ENCODE data around the gene LIPH.

Gene LIPH

DNA sequence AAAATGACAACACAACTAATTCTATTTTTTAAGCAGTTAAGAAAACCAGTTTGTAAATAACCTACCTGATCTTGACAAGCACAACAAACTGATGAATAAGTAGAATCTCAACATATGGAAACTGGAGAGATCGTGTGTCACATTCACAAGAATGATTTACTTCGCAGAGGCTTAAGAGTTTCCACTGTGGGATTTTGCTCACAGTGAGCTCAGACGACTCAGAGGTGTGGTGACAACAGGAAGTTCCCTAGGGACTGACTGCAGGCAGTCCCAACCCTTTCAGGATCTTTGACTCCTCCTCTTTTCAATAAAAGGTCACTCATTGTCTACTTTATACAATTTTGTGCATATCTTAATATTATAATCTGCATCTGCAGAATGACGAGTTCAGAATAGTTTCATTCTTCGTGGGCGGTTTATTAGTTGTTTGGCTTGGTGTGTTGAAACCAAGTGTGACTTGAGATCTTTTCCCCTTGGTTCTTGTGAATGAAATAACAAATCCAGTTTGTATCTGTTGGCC, at the start of gene LIPH:
Gene LIPH, minus strand, starts transcription at position 231 of the 520 bp plus-strand sequence. Its CDS starts 117 bp downstream, at position 114.
- no peaks in the 10 kb centered on the region for H3K9me3 ChIP-seq (ENCODE audit: severe bottlenecking)
- H3K27ac ChIP-seq = no peak within 1 kb of the TSS
- DNase-seq = peak; percentile 41
- H3K27me3 ChIP-seq (ENCODE audit: insufficient read depth, low read depth, severe bottlenecking) = no peaks in the 10 kb centered on the region
- TF ChIP-seq, protein P1, sequence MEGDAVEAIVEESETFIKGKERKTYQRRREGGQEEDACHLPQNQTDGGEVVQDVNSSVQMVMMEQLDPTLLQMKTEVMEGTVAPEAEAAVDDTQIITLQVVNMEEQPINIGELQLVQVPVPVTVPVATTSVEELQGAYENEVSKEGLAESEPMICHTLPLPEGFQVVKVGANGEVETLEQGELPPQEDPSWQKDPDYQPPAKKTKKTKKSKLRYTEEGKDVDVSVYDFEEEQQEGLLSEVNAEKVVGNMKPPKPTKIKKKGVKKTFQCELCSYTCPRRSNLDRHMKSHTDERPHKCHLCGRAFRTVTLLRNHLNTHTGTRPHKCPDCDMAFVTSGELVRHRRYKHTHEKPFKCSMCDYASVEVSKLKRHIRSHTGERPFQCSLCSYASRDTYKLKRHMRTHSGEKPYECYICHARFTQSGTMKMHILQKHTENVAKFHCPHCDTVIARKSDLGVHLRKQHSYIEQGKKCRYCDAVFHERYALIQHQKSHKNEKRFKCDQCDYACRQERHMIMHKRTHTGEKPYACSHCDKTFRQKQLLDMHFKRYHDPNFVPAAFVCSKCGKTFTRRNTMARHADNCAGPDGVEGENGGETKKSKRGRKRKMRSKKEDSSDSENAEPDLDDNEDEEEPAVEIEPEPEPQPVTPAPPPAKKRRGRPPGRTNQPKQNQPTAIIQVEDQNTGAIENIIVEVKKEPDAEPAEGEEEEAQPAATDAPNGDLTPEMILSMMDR (IDR thresholded peaks at IDR 0.05; ENCODE audit: low read depth, low read length) = no peak
- 0 out of 2 replicates have a peak within 1 kb of the TSS, but pooled peaks have one; percentile 23 for H3K4me3 ChIP-seq (ENCODE audit: low read depth, low read length)
- no peaks in the 10 kb centered on the region for H3K36me3 ChIP-seq

GRCh38 chr3:185595526-185595925, 43.1 kb upstream of the LIPH start:
- Histone ChIP-seq H3K4me3 (ENCODE audit: low read depth, low read length) (no peak overlapping the region), H3K9me3 (ENCODE audit: severe bottlenecking) (no peaks in the 10 kb centered on the region), H3K36me3 (peaks cover 40% of the 10 kb centered on the region), H3K27ac (no peak overlapping the region), H3K27me3 (ENCODE audit: insufficient read depth, low read depth, severe bottlenecking) (no peaks in the 10 kb centered on the region)
- no peak for DNase-seq
- TF ChIP-seq, protein P1 (IDR thresholded peaks at IDR 0.05; ENCODE audit: low read depth, low read length) = no peak

DNA sequence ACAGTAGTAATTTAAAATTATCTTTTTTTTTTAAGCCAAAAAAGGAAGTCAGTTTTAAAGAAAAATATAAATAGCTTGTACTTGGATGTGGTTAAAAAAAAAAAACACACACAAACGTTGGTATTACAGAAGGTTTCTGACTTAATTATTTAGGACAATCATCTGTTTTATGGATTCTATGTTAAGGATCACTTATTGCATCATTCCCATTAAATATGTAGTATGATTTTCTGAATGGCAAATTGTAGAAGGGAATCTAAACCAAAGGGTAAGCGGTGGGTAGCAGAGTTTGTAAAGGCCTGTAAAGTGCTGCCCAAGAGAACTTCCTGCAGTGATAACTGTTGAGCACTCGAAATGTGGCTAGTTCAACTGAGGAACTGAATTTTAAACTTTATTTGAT, 41.7 kb upstream of the LIPH start:
- no peak overlapping the region for H3K27ac ChIP-seq
- TF ChIP-seq, protein P1 (IDR thresholded peaks at IDR 0.05; ENCODE audit: low read depth, low read length) = no peak
- peaks cover 41% of the 10 kb centered on the region for H3K36me3 ChIP-seq
- no peaks in the 10 kb centered on the region for H3K9me3 ChIP-seq (ENCODE audit: severe bottlenecking)
- DNase-seq = no peak
- no peak overlapping the region for H3K4me3 ChIP-seq (ENCODE audit: low read depth, low read length)
- no peaks in the 10 kb centered on the region for H3K27me3 ChIP-seq (ENCODE audit: insufficient read depth, low read depth, severe bottlenecking)

- no peaks in the 10 kb centered on the region for H3K9me3 ChIP-seq (ENCODE audit: severe bottlenecking)
- TF ChIP-seq, protein P1 (IDR thresholded peaks at IDR 0.05; ENCODE audit: low read depth, low read length) = no peak
- H3K4me3 ChIP-seq (ENCODE audit: low read depth, low read length) = peak overlapping the region; percentile 91
- peaks cover 13% of the 10 kb centered on the region for H3K36me3 ChIP-seq
- no peaks in the 10 kb centered on the region for H3K27me3 ChIP-seq (ENCODE audit: insufficient read depth, low read depth, severe bottlenecking)
- peak overlapping the region; percentile 86 for H3K27ac ChIP-seq
- DNase-seq = no peak
Measured at GRCh38 chr3:185586686-185587039, 34.3 kb upstream of the LIPH start.

GRCh38 chr3:185585859-185586685, 33.7 kb upstream of the LIPH start, which contains the start of gene SENP2:
Gene SENP2 (plus strand): TSS chr3:185586295. CDS start chr3:185586414, 119 bp downstream.
- H3K27me3 ChIP-seq (ENCODE audit: insufficient read depth, low read depth, severe bottlenecking) = no peaks in the 10 kb centered on the region
- DNase-seq = peak; percentile 99
- H3K36me3 ChIP-seq = peaks cover 10% of the 10 kb centered on the region
- peak within 1 kb of the TSS; percentile 91 for H3K4me3 ChIP-seq (ENCODE audit: low read depth, low read length)
- H3K9me3 ChIP-seq (ENCODE audit: severe bottlenecking) = no peaks in the 10 kb centered on the region
- peak within 1 kb of the TSS; percentile 86 for H3K27ac ChIP-seq
- TF ChIP-seq, protein P1 (IDR thresholded peaks at IDR 0.05; ENCODE audit: low read depth, low read length) = no peak

All from WERI-Rb-1 (cell line).